T-helper 2 cell treated with Interferon-gamma antibody and Interleukin-4, amounts not matched to agents 5 μg/mL and 100 μg/mL, for 36 hours (primary cell): ENCODE results near the gene CCBE1.

Experiments
- DNase-seq: peaks from one replicate; pipeline ENCODE4 v3.0.0; 2021; ENCODE audit warnings: low spot score
- H3K27ac Mint-ChIP-seq: one replicate; pipeline ENCODE4 v1.8.0; 2021; ENCODE audit warnings: mild to moderate bottlenecking, mixed read lengths
- H3K27me3 Mint-ChIP-seq: one replicate; pipeline ENCODE4 v1.8.0; 2021; ENCODE audit warnings: low read depth, mixed read lengths
- H3K36me3 Mint-ChIP-seq: one replicate; pipeline ENCODE4 v1.8.0; 2021; ENCODE audit warnings: low read depth, mixed read lengths
- H3K4me1 Mint-ChIP-seq: one replicate; pipeline ENCODE4 v1.8.0; 2021; ENCODE audit warnings: low read depth, mixed read lengths
- H3K4me3 Mint-ChIP-seq: one replicate; pipeline ENCODE4 v1.8.0; 2022; ENCODE audit warnings: mild to moderate bottlenecking, moderate library complexity, mixed read lengths
- H3K9me3 Mint-ChIP-seq: one replicate; pipeline ENCODE4 v1.8.0; 2021; ENCODE audit warnings: mixed read lengths

Gene CCBE1

GRCh38 chr18:59514203-59514602, 183.0 kb downstream of the CCBE1 start:
- Mint-ChIP-seq H3K36me3 (no peaks in the 10 kb centered on the region), H3K27me3 (no peaks in the 10 kb centered on the region), H3K9me3 (no peaks in the 10 kb centered on the region), H3K4me1 (no peaks in the 10 kb centered on the region), H3K27ac (no peak overlapping the region), H3K4me3 (no peak overlapping the region)
- DNase-seq: no peak

DNA sequence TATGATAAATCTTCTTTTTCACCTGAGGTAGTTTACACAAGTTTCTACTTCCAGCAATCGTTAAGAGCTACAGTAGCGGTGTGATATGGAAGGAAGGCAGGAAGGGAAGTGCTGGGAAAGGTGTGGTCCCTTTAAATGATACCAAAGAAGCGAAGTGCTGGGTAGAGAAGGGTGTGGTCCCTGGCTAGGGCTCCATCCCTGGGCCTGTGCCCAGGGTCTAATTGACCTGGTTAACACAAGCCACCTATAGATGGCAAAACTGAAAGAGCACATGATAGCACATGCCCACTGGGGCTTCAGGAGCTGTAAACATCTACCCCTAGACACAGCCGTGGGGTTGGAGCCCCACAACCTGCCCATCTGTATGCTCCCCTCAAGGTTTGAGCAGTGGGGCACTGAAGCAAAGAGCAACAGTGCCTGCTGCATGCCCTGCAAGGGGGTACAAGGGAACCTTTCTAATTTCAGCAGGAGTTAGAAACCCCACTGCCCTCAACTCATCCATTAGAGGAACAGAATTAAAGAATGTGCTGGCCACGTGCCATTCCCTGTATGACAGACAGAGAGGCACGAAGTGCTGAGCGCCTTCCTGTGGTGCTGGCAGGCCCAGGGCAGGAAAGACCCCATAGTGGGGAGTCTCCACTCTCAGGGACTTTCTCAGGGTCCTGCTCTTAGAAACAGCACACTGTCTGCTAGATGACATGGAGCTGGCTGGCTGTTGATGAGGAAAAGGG, 185.0 kb downstream of the CCBE1 start:
- no peak for DNase-seq
- no peak overlapping the region for H3K27ac Mint-ChIP-seq
- no peaks in the 10 kb centered on the region for H3K27me3 Mint-ChIP-seq
- no peaks in the 10 kb centered on the region for H3K36me3 Mint-ChIP-seq
- H3K4me1 Mint-ChIP-seq: no peaks in the 10 kb centered on the region
- no peaks in the 10 kb centered on the region for H3K9me3 Mint-ChIP-seq
- H3K4me3 Mint-ChIP-seq: no peak overlapping the region

DNA sequence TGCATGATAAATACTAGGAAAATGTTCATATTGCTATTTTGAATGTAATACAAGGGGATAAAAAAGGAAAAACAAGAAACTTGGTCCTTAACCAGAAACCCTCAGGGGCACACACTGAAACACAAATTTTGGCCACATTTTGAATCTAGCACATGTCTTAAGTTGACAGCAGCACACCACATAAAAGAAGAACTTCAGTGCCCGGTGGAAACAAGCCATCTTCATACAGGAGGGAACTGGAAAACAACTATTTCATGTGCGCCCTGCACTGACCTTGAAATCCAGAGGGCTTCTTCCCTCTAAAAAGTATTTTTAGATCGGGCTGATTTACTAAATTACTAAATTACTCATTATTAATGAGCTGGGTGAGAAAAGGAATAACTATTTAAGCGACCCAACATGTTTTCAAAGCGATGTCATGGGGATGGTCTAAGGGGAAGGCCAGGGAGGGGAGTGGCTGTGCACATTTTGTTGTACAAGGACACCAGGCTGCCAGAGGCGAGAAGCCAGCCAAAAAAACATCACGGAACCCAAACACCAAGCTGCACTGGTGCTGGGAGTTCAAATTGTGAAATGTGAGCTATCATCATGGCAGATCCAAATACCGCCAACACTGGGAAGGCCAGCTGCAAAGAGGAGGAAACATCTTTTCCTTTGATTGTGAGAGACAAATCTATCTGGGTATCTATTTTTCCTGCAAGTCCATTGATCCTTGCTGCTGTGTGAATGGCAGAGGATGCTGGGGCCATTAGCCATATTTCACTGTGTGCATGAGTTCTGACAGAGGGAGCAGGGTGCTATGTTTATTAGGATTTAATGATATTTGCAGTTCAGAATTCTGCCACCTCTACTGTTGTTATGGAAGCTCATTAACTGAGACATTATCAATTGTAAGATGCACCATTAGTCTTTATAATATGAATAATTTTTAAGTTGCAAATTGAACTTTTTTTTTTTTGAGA, 187.5 kb downstream of the CCBE1 start:
- Mint-ChIP-seq H3K27ac (no peak overlapping the region), H3K4me3 (no peak overlapping the region), H3K4me1 (no peaks in the 10 kb centered on the region), H3K27me3 (no peaks in the 10 kb centered on the region), H3K36me3 (no peaks in the 10 kb centered on the region), H3K9me3 (no peaks in the 10 kb centered on the region)
- no peak for DNase-seq

GRCh38 chr18:59505356-59505755, 191.9 kb downstream of the CCBE1 start:
- Mint-ChIP-seq H3K4me3 (no peak overlapping the region), H3K27ac (no peak overlapping the region), H3K9me3 (no peaks in the 10 kb centered on the region), H3K27me3 (no peaks in the 10 kb centered on the region), H3K36me3 (no peaks in the 10 kb centered on the region), H3K4me1 (no peaks in the 10 kb centered on the region)
- DNase-seq: no peak

- Mint-ChIP-seq H3K4me3 (no peak overlapping the region), H3K27ac (no peak overlapping the region), H3K36me3 (no peaks in the 10 kb centered on the region), H3K9me3 (no peaks in the 10 kb centered on the region), H3K27me3 (no peaks in the 10 kb centered on the region), H3K4me1 (no peaks in the 10 kb centered on the region)
- no peak for DNase-seq
Measured at GRCh38 chr18:59502274-59503175, 194.7 kb downstream of the CCBE1 start.

DNA sequence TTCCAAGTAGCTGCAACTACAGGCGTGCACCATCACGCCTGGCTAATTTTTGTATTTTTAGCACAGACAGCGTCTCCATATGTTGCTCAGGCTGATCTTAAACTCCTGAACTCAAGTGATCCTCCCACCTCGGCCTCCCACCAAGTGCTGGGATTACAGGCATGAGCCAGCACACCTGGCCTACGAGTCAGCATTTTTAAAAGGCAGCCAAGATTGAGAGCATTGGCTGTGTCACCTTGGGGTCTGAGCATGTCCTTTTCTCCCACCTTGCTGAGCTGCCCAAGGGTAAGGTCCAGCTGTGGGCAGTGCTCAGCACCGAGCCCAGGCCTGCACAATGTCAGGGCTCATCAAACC, 195.3 kb downstream of the CCBE1 start:
- Mint-ChIP-seq H3K9me3 (no peaks in the 10 kb centered on the region), H3K27ac (no peak overlapping the region), H3K4me3 (no peak overlapping the region), H3K27me3 (no peaks in the 10 kb centered on the region), H3K36me3 (no peaks in the 10 kb centered on the region), H3K4me1 (no peaks in the 10 kb centered on the region)
- no peak for DNase-seq

DNA sequence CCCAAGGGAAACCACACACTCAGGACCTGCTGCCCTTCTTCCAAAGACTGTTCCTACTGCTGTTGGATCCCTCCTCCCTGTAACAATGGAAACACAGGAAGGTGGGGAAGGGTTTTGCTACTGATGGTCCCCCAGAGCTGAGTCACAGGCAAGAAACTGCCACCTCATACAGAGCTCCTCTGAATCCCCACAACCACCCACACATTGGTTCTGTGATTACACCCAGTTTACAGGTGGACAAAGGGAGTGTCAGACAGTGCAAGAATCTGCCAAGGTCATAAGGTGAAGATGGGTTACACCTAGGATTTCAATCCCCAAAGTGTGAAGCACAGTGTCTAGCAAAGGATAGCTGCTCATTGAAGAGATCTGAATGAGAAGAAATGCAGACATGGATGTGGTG, 196.5 kb downstream of the CCBE1 start:
- no peaks in the 10 kb centered on the region for H3K27me3 Mint-ChIP-seq
- H3K4me1 Mint-ChIP-seq: no peaks in the 10 kb centered on the region
- no peaks in the 10 kb centered on the region for H3K36me3 Mint-ChIP-seq
- no peak for DNase-seq
- H3K4me3 Mint-ChIP-seq: no peak overlapping the region
- no peak overlapping the region for H3K27ac Mint-ChIP-seq
- H3K9me3 Mint-ChIP-seq: no peaks in the 10 kb centered on the region

DNA sequence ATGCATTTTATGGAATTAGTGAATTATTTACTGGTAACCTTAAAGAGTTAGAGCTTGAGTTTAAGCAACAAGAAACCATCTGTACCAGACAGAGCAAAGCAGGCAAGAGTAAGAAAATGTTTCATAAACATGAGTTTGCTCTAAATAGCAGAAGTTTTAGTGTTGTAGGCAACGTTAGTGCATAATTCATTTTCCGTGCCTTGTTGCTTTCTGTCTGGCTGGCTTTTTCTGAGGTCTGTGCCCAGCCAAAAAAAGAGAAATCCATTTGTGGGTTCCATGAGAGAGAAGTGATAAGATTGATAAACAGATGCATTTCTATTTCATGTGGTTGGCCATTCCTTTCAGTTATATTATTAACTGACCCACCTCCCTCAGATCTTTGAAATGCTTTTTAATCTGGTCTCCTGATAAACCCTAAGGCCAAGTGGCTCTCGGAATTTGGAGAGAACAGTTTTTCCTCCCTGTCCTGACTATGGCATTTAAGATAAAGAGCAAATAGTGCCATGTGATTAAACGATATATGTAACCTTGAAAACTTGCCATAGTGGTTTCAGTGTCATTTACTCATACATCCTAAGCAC, 198.6 kb downstream of the CCBE1 start:
- no peak overlapping the region for H3K4me3 Mint-ChIP-seq
- no peaks in the 10 kb centered on the region for H3K4me1 Mint-ChIP-seq
- no peaks in the 10 kb centered on the region for H3K9me3 Mint-ChIP-seq
- no peak for DNase-seq
- no peaks in the 10 kb centered on the region for H3K36me3 Mint-ChIP-seq
- H3K27ac Mint-ChIP-seq: no peak overlapping the region
- H3K27me3 Mint-ChIP-seq: no peaks in the 10 kb centered on the region

GRCh38 chr18:59492756-59493421, 204.3 kb downstream of the CCBE1 start:
- no peaks in the 10 kb centered on the region for H3K36me3 Mint-ChIP-seq
- no peaks in the 10 kb centered on the region for H3K27me3 Mint-ChIP-seq
- no peak overlapping the region for H3K27ac Mint-ChIP-seq
- H3K4me1 Mint-ChIP-seq: no peaks in the 10 kb centered on the region
- no peaks in the 10 kb centered on the region for H3K9me3 Mint-ChIP-seq
- H3K4me3 Mint-ChIP-seq: no peak overlapping the region
- DNase-seq: no peak

GRCh38 chr18:59488899-59489298, 208.3 kb downstream of the CCBE1 start:
- no peaks in the 10 kb centered on the region for H3K9me3 Mint-ChIP-seq
- DNase-seq: no peak
- no peak overlapping the region for H3K4me3 Mint-ChIP-seq
- H3K27me3 Mint-ChIP-seq: no peaks in the 10 kb centered on the region
- no peaks in the 10 kb centered on the region for H3K36me3 Mint-ChIP-seq
- no peaks in the 10 kb centered on the region for H3K4me1 Mint-ChIP-seq
- H3K27ac Mint-ChIP-seq: no peak overlapping the region

DNA sequence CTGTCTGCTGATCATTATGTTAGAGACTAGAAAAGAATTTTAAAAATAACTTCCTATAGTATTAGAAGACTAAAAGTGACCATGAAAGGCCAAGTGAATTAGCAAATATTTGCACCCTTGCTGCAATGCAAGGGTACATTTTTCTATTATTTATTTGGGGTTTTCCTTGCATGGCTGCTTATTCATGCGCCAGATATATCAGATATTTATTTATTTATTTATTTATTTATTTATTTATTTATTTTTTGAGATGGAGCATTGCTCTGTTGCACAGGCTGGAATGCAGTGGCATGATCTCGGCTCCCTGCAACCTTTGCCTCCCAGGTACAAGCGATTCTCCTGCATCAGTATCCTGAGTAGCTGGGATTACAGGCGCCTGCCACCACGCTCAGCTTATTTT, 211.8 kb downstream of the CCBE1 start:
- Mint-ChIP-seq H3K27ac (no peak overlapping the region), H3K27me3 (peaks cover 6% of the 10 kb centered on the region), H3K9me3 (no peaks in the 10 kb centered on the region), H3K36me3 (no peaks in the 10 kb centered on the region), H3K4me1 (no peaks in the 10 kb centered on the region), H3K4me3 (no peak overlapping the region)
- no peak for DNase-seq

DNA sequence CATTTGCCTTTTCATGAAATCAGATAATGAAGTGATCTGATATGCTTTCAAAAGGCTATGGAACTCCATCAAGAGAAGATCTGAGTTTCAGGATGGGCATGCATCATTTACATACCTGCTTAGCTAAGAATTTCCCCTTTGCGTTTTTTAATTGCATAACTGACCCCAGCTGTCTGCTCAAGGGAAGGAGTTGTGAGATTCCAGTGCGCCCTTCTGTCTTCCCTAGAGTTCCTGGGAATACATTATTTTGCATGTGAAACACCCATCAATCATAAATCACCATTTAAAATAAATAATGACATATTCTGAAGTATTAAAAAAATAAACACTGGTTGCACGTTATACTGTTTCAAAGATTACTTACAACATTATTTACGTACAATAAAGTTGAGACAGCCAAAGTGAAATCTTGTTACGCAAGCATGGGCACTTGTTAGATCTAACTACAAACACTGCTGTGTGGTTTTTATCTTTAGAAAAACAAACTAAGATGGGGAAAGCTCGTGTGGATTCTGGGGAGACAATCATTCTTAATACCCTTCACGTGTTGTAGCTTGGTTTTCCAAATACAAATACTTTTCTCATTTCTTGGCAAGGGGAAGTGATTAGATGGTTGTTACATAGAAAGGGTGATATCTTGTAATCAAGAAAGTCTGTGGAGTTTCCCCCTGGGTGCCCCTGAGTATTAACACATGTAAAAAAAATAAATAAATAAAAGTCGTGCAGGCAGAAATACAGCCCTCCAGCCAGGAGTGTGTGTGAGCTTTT, 212.5 kb downstream of the CCBE1 start:
- no peaks in the 10 kb centered on the region for H3K9me3 Mint-ChIP-seq
- no peaks in the 10 kb centered on the region for H3K4me1 Mint-ChIP-seq
- H3K4me3 Mint-ChIP-seq: no peak overlapping the region
- peaks cover 6% of the 10 kb centered on the region for H3K27me3 Mint-ChIP-seq
- no peaks in the 10 kb centered on the region for H3K36me3 Mint-ChIP-seq
- H3K27ac Mint-ChIP-seq: no peak overlapping the region
- no peak for DNase-seq

DNA sequence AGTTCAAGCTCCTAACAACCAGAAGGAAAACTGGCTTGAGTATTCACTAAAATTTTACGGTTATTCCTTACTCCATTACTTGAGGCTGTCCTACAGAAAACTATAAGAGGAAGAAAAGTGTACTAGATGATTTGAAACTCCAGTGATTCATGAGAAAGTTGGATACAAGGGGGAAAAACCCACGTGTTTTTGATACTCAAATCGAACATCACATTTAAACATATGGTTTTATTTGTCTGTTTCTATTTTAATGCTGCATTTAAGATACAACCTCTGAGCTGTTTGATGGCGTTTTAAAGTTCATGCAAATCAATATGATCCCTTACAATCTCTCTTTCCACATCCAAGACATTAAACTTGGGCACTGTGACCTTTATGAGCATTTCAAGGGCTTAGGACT, 213.1 kb downstream of the CCBE1 start:
- DNase-seq: no peak
- Mint-ChIP-seq H3K9me3 (no peaks in the 10 kb centered on the region), H3K36me3 (no peaks in the 10 kb centered on the region), H3K27ac (no peak overlapping the region), H3K27me3 (peaks cover 6% of the 10 kb centered on the region), H3K4me1 (no peaks in the 10 kb centered on the region), H3K4me3 (no peak overlapping the region)
